ENCODE data around the gene LYZL6.
A peak's percentile ranks its signal among the peaks of the same experiment; 100 is the strongest.
"Not testable (repeated sequence)": the region's sequence is repeated elsewhere in the genome, so short reads cannot be mapped to it uniquely, and the experiment has no call there.

LYZL6 gene

GRCh38 chr17:35906191-35906925 lies 37.2 kb downstream of the LYZL6 start:
- DNase-seq = no peak

- DNase-seq = no peak
These were observed 40.1 kb downstream of the LYZL6 start for GRCh38 chr17:35903451-35903850.

- no peak for DNase-seq
These were observed 41.8 kb downstream of the LYZL6 start for GRCh38 chr17:35901631-35902175.

GRCh38 chr17:35900708-35901480 lies 42.6 kb downstream of the LYZL6 start:
- DNase-seq = no peak

- DNase-seq = no peak
These were observed 43.2 kb downstream of the LYZL6 start for GRCh38 chr17:35900280-35900679.

- peak; percentile 37 for DNase-seq
These were observed 45.0 kb downstream of the LYZL6 start for GRCh38 chr17:35898283-35899070.

- DNase-seq = not testable (repeated sequence)
These were observed 45.7 kb downstream of the LYZL6 start for GRCh38 chr17:35897772-35898171.

- peak; percentile 83 for DNase-seq
These were observed 47.6 kb downstream of the LYZL6 start for GRCh38 chr17:35895636-35896587.

- DNase-seq = no peak
These were observed 49.3 kb downstream of the LYZL6 start for GRCh38 chr17:35894206-35894605.

- no peak for DNase-seq
These were observed 49.8 kb downstream of the LYZL6 start for GRCh38 chr17:35893751-35894150.

- peak; percentile 90 for DNase-seq
These were observed 51.1 kb downstream of the LYZL6 start for GRCh38 chr17:35892091-35893035.

- no peak for DNase-seq
These were observed 52.2 kb downstream of the LYZL6 start for GRCh38 chr17:35891269-35891668.

GRCh38 chr17:35890774-35891155 lies 52.7 kb downstream of the LYZL6 start:
- DNase-seq = no peak

GRCh38 chr17:35889818-35890773 lies 53.4 kb downstream of the LYZL6 start:
- DNase-seq = peak; percentile 81

GRCh38 chr17:35889241-35889640 lies 54.3 kb downstream of the LYZL6 start:
- DNase-seq = no peak
